ENCODE measurements around the gene MRPL39. TPM values are rescaled to one million over a fixed set of nuclear protein-coding genes. Genes with fewer than 3 reads are reported as not detected.

The MRPL39 gene
- total and polyA plus RNA-seq, 3 donors from 2014 or later = 35.5 to 66.7 (median 48.8) TPM

DNA sequence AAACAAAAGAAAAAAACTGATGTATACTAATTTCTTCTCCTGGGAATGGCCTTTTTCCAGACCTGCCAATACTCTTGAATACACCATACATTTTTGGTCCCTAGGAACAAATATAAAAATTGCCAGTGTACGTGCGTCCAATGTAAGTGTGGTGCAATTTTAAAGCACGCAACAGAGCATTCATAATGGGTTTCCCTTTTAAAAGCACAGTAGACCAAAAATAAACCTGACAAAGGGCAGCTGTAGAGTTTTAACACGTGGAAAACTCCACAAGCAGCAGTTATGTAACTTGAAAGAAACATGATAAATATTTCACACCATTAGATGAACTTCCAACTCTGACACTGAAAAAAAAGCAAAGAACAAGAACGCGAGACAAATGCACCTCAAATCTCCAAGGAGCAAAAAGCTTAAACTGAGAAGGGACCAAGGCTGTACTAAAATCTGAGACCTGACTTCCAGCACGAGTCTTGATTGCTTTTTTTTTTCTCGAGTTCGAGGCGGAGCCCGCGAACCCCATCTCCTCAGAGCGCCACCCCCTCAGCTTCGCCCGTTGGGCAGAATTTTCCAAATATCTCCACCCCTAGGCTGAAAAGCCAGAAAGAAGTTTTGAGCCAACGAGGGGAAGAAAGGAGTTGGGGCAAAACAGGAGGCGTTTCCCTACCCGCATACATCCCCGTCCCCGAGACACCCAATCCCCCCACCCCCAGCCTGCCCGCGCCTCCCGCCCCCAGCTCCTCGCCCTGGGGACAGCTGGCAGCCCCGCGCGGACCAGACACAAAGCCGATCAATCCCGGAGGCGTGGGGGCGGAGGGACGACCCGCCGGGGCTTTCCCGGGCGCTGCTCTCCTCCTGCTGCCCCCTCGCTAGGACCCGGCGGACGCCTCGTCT, 31.6 kb upstream of the MRPL39 start, which contains the start of gene JAM2:
Gene JAM2, plus strand, starts transcription at position 599 of the 891 bp plus-strand sequence. CDS start 564 bp downstream, outside the sequence.
- H3K27me3 ChIP-seq = no peaks in the 10 kb centered on the region
- peak; percentile 73 for DNase-seq
- peaks cover 4% of the 10 kb centered on the region for H3K4me1 ChIP-seq
- H3K27ac ChIP-seq = peak within 1 kb of the TSS; percentile 84 to 94
- H3K9me3 ChIP-seq = no peaks in the 10 kb centered on the region
- no peak for TF ChIP-seq POLR2A (IDR thresholded peaks at IDR 0.05)
- TF ChIP-seq, protein P1, sequence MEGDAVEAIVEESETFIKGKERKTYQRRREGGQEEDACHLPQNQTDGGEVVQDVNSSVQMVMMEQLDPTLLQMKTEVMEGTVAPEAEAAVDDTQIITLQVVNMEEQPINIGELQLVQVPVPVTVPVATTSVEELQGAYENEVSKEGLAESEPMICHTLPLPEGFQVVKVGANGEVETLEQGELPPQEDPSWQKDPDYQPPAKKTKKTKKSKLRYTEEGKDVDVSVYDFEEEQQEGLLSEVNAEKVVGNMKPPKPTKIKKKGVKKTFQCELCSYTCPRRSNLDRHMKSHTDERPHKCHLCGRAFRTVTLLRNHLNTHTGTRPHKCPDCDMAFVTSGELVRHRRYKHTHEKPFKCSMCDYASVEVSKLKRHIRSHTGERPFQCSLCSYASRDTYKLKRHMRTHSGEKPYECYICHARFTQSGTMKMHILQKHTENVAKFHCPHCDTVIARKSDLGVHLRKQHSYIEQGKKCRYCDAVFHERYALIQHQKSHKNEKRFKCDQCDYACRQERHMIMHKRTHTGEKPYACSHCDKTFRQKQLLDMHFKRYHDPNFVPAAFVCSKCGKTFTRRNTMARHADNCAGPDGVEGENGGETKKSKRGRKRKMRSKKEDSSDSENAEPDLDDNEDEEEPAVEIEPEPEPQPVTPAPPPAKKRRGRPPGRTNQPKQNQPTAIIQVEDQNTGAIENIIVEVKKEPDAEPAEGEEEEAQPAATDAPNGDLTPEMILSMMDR (IDR thresholded peaks at IDR 0.05) = no peak
- intact Hi-C loops (cut with DNase I; ENCODE audit: low total_unique reads) = no loop called here
- H3K36me3 ChIP-seq (ENCODE audit: low read depth, missing control alignments) = no peaks in the 10 kb centered on the region
- WGBS, 2 donors = 0 to 1% methylated on average over 16 to 41 of the region's 41 CpGs
- peak within 1 kb of the TSS; percentile 58 to 88 for H3K4me3 ChIP-seq

DNA sequence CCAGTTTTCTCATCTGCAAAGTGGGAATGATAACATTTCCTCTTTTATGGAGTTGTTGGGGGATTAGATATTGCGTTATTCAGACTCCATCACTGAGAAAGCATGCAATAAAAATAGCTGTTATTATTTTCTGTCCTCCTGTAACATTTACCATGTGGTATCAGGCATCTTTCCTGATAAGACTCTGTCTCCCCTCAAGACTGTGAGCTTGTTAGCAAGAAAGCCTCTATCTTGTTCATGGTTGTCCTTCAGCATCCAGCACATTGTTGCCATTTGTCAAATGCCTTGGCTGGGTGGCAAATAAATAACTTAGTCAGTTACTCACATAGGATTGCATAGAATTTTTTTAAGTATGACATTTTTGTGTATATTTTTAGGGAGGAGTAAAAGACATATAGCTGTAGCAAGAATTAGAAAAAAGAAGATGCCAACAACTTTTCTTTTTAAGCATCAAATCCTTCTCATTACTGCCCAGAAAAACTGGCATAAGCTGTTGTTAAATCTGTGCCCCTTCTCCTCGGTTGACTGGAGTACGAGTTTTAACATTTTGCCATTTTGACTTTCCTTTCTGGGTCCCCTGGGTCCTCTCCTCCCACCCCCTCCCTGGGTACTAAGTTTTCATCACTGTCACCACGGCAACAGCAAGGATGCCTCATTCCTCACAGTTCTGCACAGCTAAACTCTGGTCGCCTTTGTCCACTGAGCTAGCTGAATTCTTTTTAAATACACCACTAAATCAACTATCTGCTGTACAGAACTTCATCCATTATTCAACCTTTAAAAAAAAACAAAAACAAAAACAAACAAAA, 30.8 kb upstream of the MRPL39 start:
- intact Hi-C loops (cut with DNase I; ENCODE audit: low total_unique reads) = no loop called here
- Histone ChIP-seq H3K27me3 (no peaks in the 10 kb centered on the region), H3K4me3 (no peak overlapping the region), H3K9me3 (no peaks in the 10 kb centered on the region), H3K4me1 (peaks cover 4% of the 10 kb centered on the region), H3K27ac (peak overlapping the region; percentile 84 to 94), H3K36me3 (ENCODE audit: low read depth, missing control alignments) (no peaks in the 10 kb centered on the region)
- TF ChIP-seq, protein P1 (IDR thresholded peaks at IDR 0.05) = no peak
- TF ChIP-seq POLR2A (IDR thresholded peaks at IDR 0.05) = no peak
- peak; percentile 57 for DNase-seq
- WGBS, 2 donors = 25 to 31% methylated on average over 5 of the region's 5 CpGs

DNA sequence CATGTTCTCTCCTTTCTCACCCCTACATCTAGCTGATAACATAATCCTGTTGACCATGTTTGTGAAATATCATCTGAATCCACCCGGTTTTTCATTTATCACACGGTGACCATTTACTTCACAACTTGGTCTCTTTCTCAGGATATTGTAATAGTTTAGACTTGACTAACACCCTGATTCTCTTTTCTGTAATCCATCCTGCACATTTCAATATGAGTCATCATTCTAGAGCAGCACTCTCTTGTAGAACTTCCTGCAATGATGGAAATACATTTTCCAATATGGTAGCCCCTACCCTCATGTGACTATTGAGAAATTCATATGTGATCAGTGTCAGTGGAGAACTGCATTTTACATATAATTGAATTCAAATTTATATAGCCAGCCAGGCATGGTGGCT, 29.4 kb upstream of the MRPL39 start:
- Histone ChIP-seq H3K4me3 (no peak overlapping the region), H3K27ac (no peak overlapping the region), H3K36me3 (ENCODE audit: low read depth, missing control alignments) (no peaks in the 10 kb centered on the region), H3K27me3 (no peaks in the 10 kb centered on the region), H3K4me1 (peaks cover 4% of the 10 kb centered on the region), H3K9me3 (no peaks in the 10 kb centered on the region)
- no peak for TF ChIP-seq POLR2A (IDR thresholded peaks at IDR 0.05)
- TF ChIP-seq, protein P1 (IDR thresholded peaks at IDR 0.05) = no peak
- intact Hi-C loops (cut with DNase I; ENCODE audit: low total_unique reads) = no loop called here
- 88% methylated on average over 2 of the region's 2 CpGs for WGBS, 2 donors
- DNase-seq = no peak

DNA sequence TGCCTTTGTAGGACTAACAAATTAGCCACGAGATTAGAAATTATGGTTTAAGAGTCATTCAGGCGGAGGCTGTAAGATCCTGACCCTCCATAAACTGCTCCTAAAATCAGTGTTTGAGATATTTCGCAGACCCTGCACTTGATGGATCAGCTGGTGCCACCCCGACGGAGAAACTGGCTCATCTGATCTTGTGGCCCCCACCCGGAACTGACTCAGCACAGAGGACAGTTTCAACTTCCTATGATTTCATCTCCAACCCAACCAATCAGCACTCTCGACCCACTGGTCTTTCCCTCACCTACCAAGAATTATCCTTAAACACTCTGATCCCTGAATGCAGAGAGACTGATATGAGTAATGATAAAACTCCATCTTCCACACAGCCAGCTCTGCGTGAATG, 28.0 kb upstream of the MRPL39 start:
- H3K4me1 ChIP-seq = peaks cover 4% of the 10 kb centered on the region
- H3K27ac ChIP-seq = no peak overlapping the region
- no peak for TF ChIP-seq POLR2A (IDR thresholded peaks at IDR 0.05)
- TF ChIP-seq, protein P1 (IDR thresholded peaks at IDR 0.05) = no peak
- H3K9me3 ChIP-seq = no peaks in the 10 kb centered on the region
- no peaks in the 10 kb centered on the region for H3K27me3 ChIP-seq
- H3K36me3 ChIP-seq (ENCODE audit: low read depth, missing control alignments) = no peaks in the 10 kb centered on the region
- H3K4me3 ChIP-seq = no peak overlapping the region
- intact Hi-C loops (cut with DNase I; ENCODE audit: low total_unique reads) = no loop called here
- 78 to 79% methylated on average over 8 of the region's 8 CpGs for WGBS, 2 donors
- no peak for DNase-seq
